NCI-H1092 treated with DMSO at 0.1 percent for 48 hours (cell line): Measurements from ENCODE around the gene MAP7D1.
"Not testable (repeated sequence)": the region's sequence is repeated elsewhere in the genome, so short reads cannot be mapped to it uniquely, and the experiment has no call there.

Experiments used
- DNase-seq: peaks from one replicate; lab custom pipeline; 2025; lab: John Stamatoyannopoulos, UW

The MAP7D1 gene

DNA sequence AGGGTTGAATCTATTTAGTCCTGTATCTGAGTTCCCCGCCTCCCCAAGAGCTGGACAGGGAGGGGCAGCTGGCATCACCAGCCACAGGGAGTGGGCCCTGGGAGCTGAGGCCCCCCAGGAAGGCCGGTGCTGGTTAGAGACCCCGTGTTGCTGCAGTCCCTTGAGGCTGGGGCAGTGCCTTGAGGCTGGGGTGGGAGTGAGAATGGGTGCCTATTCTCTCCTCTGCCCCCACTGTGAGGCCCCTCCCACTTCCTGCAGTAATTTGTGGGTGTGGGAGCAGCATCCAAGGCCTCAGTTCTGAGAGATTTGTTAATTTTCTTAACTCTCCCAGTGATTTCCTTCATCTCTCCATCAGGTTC lies 4.1 kb upstream of the MAP7D1 start:
- DNase-seq, result no peak

DNA sequence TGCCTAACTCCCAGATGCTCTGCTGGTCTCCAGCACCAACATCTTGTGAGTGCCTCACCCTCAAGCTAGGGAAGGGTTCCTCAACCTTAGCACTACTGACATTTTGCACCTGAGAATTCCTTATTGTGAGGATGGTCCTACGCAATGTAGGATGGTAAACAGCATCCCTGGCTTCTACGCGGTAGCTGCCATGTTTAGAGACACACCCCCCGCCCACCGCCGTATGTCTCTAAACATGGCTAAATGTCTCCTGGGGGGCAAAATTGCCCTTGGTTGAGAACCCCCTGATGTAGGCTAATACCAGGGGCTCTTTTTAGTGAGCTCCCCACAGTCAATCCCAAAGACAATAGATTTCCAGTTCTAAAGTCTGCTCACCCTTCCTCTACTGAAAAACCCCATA lies 2.5 kb upstream of the MAP7D1 start:
- no peak for DNase-seq

- no peak for DNase-seq
These were observed 1.6 kb upstream of the MAP7D1 start for GRCh38 chr1:36154335-36154734.

GRCh38 chr1:36154765-36155407 lies 1.1 kb upstream of the MAP7D1 start:
- peak; percentile 41 for DNase-seq

GRCh38 chr1:36156329-36157114 lies 562 bp downstream of the MAP7D1 start:
- peak; percentile 56 for DNase-seq

DNA sequence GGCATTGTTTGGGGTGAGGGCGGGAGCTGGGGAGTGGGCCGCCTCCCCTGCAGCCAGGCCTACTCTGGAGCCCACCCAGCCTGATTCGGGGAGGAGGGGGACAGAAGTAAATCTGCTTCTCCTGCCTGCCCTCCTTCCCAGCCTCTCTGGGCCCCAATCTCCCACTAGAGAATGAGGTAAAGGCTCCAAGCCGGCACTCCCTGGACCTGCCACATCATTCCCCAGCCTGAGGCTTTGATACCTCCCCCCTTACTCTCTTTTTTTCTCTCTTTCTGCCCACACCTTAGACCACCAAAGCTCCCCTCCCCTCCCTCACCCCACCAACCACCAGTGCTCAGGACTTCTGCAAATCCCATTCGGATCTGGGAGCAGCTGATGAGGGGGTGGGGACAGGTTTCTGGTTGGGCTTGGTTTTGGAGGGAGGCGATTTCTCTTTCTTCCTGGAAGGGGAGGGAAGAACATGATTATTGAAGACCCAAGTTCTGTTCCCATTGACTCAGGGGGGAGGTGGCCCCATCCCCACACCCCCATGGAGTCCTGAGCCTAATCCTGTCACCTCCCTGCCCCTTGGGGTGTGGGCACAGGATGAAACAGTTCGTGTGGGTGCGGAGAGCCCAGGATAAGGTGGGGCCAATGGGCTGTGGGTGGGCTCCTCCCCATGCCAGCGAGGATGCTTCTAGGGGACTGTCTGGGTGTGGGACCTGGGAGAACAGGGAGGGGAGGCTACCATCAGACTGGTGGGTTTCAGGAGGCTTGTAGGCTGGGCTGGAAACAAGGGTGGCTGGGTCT lies 1.3 kb downstream of the MAP7D1 start:
- DNase-seq, result no peak

- no peak for DNase-seq
These were observed 2.2 kb downstream of the MAP7D1 start for GRCh38 chr1:36157973-36158826.

GRCh38 chr1:36158827-36159252 lies 2.9 kb downstream of the MAP7D1 start:
- DNase-seq, result not testable (repeated sequence)

- DNase-seq, result no peak
These were observed 3.8 kb downstream of the MAP7D1 start for GRCh38 chr1:36159614-36160387.

DNA sequence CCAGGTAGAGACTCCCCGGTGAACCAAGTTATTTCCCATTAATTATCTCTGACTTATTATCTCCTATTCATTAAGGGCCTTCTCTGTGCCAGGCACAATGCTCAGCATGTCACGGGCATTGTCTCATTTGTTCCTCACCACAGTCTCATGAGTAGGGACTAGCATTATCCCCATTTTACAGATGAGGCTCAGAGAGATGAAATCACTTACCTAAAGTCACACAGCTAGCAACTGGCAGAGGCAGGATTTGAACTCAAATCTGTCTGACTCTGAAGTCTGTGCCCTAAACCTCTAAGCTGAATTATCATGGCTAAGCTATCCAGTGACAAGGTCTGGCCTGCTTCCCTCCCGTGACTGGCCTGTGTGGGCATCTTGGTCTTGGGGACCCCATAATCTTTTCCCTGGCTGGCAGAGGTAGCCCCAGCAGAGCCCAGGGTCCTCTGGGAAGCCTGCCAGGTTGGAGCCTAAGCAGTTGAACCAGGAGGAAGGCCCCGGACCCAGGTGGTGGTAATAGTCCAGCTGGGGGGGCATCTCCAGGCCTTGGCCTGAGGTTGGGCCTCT lies 4.5 kb downstream of the MAP7D1 start:
- no peak for DNase-seq

DNA sequence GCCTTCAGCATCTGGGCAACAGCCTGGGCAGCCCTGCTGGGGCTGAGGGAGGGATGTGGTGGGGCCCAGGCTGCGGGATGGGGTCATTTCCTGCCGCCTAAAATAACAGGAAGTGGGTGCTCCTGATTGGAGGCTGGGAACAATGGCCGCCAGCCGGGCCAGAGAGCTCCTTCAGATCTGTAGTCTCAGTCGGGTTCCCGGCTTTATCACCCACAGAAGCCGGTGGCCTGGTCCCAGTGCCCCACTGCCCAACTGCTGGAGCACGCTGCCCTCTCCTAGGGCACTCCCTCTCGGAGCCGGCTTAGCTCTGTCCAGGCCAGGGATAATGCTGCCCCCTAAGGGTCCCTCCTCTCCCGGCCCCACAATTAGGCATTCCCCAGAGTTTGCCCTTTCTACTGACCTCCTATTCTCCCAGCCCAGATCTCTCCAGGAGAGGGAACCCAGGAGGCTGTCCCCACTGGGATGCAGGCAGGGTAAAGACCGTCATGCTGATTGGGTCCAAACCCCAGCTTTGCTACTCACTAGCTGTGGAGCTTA lies 5.1 kb downstream of the MAP7D1 start:
- peak; percentile 16 for DNase-seq

DNA sequence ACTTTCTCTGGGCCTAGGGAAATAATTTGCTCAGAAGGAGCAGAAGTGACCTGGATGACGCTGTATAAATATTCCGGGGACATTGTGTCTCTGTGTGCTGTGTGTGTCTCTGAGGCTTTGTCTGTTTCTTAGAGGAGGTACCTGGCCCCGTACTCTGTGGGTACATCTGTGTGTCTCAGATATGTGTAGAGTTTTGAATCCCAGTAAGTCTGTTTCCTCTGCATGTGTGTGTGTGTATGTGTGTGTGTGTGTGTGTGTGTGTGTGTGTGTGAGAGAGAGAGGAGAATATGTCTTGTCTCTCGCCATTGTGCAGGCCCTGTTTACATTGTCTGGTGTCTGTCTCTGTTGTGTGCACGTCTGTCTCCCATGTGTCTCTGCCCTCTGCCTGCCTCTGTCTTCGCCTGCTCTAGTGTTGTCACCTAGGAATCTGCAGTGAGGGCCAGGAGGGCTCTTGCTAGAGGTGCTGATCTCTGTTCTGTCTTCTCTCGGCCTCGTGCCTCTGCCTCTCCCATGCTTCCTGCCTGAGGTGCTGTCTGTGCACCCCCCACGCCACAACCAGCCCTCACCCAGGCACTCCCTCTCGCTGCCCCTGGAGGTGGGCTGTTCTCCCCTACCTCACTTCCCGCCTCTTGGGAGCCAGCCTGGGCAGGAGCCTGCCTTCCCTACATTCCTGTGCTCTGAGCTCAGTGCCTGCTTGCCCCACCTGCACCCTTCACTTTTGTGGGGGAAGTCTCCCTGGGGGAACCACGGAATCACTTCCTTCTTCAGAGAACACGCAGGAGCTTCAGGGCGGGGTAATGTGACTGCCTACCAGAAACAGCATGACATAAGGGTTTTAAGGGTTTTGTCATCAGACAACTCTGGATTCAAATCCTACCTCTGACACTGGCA lies 5.9 kb downstream of the MAP7D1 start:
- no peak for DNase-seq

DNA sequence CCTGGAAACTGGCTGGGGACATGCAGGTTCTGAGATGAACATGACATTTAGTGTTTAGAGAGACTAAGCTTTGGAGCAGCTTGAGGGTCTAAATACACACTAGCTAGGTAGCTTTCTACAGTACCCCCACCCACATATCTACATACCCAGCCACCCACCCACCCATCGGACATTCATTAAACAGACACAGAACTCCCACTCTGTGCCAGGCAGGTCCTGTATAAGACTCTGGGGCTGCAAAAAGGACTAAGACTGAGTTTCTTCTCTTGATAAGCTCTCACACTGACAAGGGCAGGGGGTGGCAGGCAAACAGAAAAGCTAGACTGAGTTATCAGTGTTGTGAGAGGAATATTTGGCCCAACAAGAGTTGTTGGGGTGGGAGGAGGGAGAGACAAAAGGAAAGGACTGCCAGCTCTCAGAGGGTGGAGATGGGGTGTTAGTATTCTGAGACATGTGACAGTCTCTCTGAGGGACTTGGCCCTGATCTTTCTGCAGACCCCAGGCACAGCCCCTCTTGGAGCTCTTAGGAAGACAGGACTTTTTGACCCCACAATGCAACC lies 6.8 kb downstream of the MAP7D1 start:
- no peak for DNase-seq

- no peak for DNase-seq
These were observed 7.5 kb downstream of the MAP7D1 start for GRCh38 chr1:36163426-36163825.

DNA sequence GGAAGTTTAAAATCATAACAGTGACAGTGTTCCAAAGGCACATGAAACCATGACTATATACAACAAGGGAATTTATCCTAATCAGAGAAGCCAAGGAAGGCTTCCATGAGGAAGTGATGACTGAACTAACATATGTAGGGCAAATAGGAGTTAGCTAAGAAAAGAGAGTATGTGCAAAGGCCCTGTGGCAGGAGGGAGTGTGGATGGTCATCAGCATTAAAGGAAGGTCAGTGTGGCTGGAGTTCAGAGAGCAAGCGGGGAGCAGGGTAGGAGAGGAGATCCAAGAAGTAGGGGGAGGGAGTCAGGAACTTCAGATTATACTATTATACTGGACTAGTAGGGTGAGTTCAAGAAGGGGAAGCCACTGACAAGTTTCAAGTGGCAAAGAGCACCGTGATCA lies 8.4 kb downstream of the MAP7D1 start:
- no peak for DNase-seq

DNA sequence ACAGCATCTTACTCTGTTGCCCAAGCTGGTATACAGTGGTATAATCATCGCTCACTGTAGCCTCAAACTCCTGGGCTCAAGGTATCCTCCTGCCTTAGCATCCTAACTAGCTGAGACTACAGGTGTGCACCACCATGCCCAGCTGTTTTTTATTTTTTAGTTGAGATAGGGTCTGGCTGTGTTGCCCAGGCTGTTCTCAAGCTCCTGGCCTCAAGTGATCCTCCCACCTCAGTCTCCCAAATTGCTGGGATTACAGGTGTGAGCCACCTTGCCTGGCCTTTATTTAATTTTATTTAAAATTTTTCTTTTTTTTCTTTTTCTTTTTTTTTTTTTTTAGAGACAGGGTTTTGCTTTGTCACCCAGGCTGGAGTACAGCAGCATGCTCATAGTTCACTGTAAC lies 9.2 kb downstream of the MAP7D1 start:
- DNase-seq, result no peak

GRCh38 chr1:36166136-36166535 lies 10.2 kb downstream of the MAP7D1 start:
- DNase-seq, result no peak

DNA sequence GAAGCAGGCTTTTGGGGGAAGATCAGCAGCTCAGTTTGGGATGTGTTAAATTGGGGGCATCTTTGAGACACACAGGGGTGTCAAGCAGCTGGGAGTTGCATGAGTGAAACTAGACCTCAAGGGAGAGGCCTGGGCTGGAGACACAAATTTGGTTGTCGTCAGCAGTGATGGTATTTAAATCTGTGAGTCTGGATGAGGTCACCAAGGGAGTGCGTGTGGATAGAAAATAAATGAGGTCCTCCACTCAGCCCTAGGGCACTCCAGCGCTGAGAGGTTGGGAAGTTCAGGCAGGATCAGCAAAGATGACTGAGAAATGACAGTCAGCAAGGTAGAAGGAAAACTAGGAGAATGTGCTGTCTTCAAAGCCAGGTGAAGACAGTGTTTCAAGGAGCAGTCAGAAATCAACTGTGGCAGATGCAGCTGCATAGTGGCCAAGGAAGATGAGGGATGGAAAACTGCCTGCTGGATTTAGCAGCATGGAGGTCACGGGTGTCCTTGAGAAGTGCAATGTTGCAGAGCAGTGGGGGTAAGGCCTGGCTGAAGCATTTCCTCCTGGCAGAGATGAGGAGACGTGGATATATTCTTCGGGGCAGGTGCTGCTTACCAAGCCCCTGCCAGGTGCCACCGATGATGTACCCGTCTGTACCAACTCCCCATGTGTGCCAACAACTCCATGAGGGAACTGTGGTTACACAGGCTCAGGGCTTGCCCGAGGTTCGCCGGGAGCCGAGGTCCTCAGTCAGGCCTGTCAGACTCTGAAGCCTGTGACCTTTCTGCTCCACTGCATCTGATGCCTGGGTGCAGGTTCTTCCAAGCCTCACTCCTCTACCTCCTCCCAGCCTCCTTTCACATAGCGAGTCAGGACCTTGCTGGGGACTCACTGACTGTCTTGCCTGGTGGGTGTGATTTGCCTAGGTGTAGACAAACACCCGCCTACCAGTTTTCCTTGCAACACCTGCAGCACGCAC lies 11.3 kb downstream of the MAP7D1 start:
- DNase-seq, result no peak
